HEK293 (cell line): ENCODE results near the gene TRMT112.

Experiments used
- BCL11A ChIP-seq: fragments of 450-650 bp; formaldehyde crosslinking; IDR thresholded peaks from 2 replicates; pipeline ENCODE4 v1.5.1; 2016; ENCODE audit warnings: low read depth, missing biosample characterization, missing genetic modification characterization
- CTCF ChIP-seq: fragments of 450-650 bp; formaldehyde crosslinking; IDR thresholded peaks from 2 replicates; pipeline ENCODE4 v1.5.1; 2016; ENCODE audit warnings: missing biosample characterization, missing genetic modification characterization
- GLIS1 ChIP-seq: fragments of 450-650 bp; formaldehyde crosslinking; IDR thresholded peaks from 2 replicates; pipeline ENCODE4 v1.5.1; 2016; ENCODE audit warnings: missing biosample characterization, missing genetic modification characterization
- KLF10 ChIP-seq: fragments of 450-650 bp; IDR thresholded peaks from 2 replicates; pipeline ENCODE4 v1.5.1; 2018; ENCODE audit warnings: missing biosample characterization, mild to moderate bottlenecking, missing genetic modification characterization
- PBX3 ChIP-seq: sonication (generic); formaldehyde crosslinking; IDR thresholded peaks from 2 replicates; pipeline ENCODE4 v1.8.1; 2022; ENCODE audit warnings: mild to moderate bottlenecking, moderate library complexity, missing genetic modification reagents
- PRDM4 ChIP-seq: fragments of 450-650 bp; formaldehyde crosslinking; IDR thresholded peaks from 2 replicates; pipeline ENCODE4 v1.5.1; 2017; ENCODE audit warnings: missing biosample characterization, missing genetic modification characterization
- ZFP3 ChIP-seq: fragments of 450-650 bp; formaldehyde crosslinking; IDR thresholded peaks from 2 replicates; pipeline ENCODE4 v1.5.1; 2016; ENCODE audit warnings: low read depth, missing biosample characterization, missing genetic modification characterization
- ZNF10 ChIP-seq: fragments of 450-650 bp; formaldehyde crosslinking; IDR thresholded peaks from 2 replicates; pipeline ENCODE4 v1.5.1; 2017; ENCODE audit warnings: missing biosample characterization, missing genetic modification characterization
- ZNF121 ChIP-seq: fragments of 450-650 bp; formaldehyde crosslinking; IDR thresholded peaks from 2 replicates; pipeline ENCODE4 v1.5.1; 2016; ENCODE audit warnings: missing biosample characterization, missing genetic modification characterization
- ZNF426 ChIP-seq: fragments of 450-650 bp; formaldehyde crosslinking; IDR thresholded peaks from 2 replicates; pipeline ENCODE4 v1.5.1; 2017; ENCODE audit warnings: missing biosample characterization, missing genetic modification characterization, mild to moderate bottlenecking, inconsistent platforms, moderate library complexity
- ZNF639 ChIP-seq: fragments of 450-650 bp; formaldehyde crosslinking; IDR thresholded peaks from 2 replicates; pipeline ENCODE4 v1.5.1; 2016; ENCODE audit warnings: missing biosample characterization, missing genetic modification characterization
- ZNF660 ChIP-seq: fragments of 450-650 bp; IDR thresholded peaks from 2 replicates; pipeline ENCODE4 v1.5.1; 2018; ENCODE audit warnings: missing biosample characterization, mild to moderate bottlenecking, missing genetic modification characterization
- ZNF670 ChIP-seq: fragments of 450-650 bp; formaldehyde crosslinking; IDR thresholded peaks from 2 replicates; pipeline ENCODE4 v1.5.1; 2016; ENCODE audit warnings: missing biosample characterization, missing genetic modification characterization, low read depth

- TF ChIP-seq PBX3 (CRISPR knock-in tag) (no peak), ZNF426 (no peak), CTCF (tag by site-specific recombination) (no peak), ZNF639 (tag by site-specific recombination) (no peak), ZNF10 (tag by site-specific recombination) (no peak), ZNF670 (tag by site-specific recombination) (no peak), PRDM4 (no peak), GLIS1 (tag by site-specific recombination) (no peak), ZNF660 (no peak), BCL11A (no peak), ZFP3 (tag by site-specific recombination) (no peak), KLF10 (tag by site-specific recombination) (no peak), ZNF121 (no peak)
These were observed 50.0 kb downstream of the TRMT112 start for GRCh38 chr11:64267207-64267945.
